ENCODE results near the gene GPR37L1. TPM values are rescaled to one million over a fixed set of nuclear protein-coding genes. Genes with fewer than 3 reads are reported as not detected.

GPR37L1 gene
- polyA plus RNA-seq, 1 donor from 2014 or later: not detected

DNA sequence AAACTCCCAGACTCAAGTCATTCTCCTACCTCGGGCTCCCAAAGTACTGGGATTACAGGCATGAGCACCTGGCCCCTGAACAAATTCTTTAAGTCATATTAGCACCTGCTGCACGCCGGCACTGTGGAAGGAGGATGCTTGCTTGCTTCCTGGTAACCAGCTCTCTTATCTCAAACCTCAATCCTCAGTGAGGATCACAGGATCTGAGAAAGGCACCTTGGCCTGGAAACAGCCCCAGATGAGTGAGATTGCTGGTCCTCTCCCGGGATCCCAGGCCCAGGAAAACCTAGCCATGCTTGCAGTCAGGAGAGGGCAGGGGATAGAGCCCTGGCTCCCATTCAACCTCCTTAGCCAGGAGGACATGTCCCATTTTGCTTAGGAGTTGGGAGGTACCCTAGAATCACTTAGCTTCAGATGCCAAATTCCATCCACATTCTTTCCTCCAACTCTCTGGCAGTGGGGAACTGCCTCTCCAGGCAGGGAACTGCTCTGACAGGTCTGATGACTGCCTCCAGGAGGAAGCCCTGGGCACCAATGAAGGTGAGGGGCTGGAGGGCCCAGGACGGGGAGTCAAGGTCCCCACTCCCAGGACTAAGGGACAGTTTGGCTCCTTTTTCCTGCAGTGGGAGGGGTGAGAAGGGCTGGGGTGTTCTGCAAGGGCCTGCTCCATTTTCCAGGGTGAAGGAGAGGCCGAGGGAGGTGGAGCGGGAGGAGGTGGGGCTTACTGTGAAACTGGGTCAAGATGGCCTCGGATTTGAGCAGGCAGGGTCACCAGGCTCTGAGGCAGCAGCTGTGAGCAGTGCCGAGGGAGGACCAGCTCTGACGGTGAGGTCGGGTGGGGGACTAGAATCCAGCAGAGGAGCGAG, 9.5 kb downstream of the GPR37L1 start:
- H3K27ac ChIP-seq (ENCODE audit: low read length): no peak overlapping the region
- H4K20me1 ChIP-seq (ENCODE audit: insufficient read depth): no peaks in the 10 kb centered on the region
- no peaks in the 10 kb centered on the region for H3K27me3 ChIP-seq (ENCODE audit: insufficient read depth, low read depth, low read length)
- TF ChIP-seq EZH2 (IDR thresholded peaks at IDR 0.05; ENCODE audit: borderline replicate concordance, insufficient read depth, low read length, poor library complexity, severe bottlenecking): no peak
- TF ChIP-seq, protein P1, sequence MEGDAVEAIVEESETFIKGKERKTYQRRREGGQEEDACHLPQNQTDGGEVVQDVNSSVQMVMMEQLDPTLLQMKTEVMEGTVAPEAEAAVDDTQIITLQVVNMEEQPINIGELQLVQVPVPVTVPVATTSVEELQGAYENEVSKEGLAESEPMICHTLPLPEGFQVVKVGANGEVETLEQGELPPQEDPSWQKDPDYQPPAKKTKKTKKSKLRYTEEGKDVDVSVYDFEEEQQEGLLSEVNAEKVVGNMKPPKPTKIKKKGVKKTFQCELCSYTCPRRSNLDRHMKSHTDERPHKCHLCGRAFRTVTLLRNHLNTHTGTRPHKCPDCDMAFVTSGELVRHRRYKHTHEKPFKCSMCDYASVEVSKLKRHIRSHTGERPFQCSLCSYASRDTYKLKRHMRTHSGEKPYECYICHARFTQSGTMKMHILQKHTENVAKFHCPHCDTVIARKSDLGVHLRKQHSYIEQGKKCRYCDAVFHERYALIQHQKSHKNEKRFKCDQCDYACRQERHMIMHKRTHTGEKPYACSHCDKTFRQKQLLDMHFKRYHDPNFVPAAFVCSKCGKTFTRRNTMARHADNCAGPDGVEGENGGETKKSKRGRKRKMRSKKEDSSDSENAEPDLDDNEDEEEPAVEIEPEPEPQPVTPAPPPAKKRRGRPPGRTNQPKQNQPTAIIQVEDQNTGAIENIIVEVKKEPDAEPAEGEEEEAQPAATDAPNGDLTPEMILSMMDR (IDR thresholded peaks at IDR 0.05; ENCODE audit: poor library complexity, severe bottlenecking): no peak
- no peak for TF ChIP-seq MXI1 (conservative IDR thresholded peaks at IDR 0.05; ENCODE audit: poor library complexity, severe bottlenecking)
- TF ChIP-seq RAD21 (conservative IDR thresholded peaks at IDR 0.05): no peak
- no peak for TF ChIP-seq SMC3 (conservative IDR thresholded peaks at IDR 0.05; ENCODE audit: poor library complexity)
- no peaks in the 10 kb centered on the region for H3K9me3 ChIP-seq (ENCODE audit: low read length)
- no peak overlapping the region for H3K4me3 ChIP-seq (ENCODE audit: low read length)
- H3F3A ChIP-seq (ENCODE audit: insufficient read depth, low read length, poor library complexity, severe bottlenecking): no peaks in the 10 kb centered on the region
- H3K36me3 ChIP-seq (ENCODE audit: insufficient read depth, low read length): no peaks in the 10 kb centered on the region
- no peaks in the 10 kb centered on the region for H3K9me2 ChIP-seq (ENCODE audit: insufficient read depth, low read length)
- H3K9ac ChIP-seq (ENCODE audit: low read length): no peak overlapping the region
- no peaks in the 10 kb centered on the region for H3K79me2 ChIP-seq (replicated peaks; ENCODE audit: insufficient read depth, low read length)
- H3K4me2 ChIP-seq (ENCODE audit: low read length): no peak overlapping the region
- no peak overlapping the region for H2AFZ ChIP-seq (ENCODE audit: low read depth, low read length)

DNA sequence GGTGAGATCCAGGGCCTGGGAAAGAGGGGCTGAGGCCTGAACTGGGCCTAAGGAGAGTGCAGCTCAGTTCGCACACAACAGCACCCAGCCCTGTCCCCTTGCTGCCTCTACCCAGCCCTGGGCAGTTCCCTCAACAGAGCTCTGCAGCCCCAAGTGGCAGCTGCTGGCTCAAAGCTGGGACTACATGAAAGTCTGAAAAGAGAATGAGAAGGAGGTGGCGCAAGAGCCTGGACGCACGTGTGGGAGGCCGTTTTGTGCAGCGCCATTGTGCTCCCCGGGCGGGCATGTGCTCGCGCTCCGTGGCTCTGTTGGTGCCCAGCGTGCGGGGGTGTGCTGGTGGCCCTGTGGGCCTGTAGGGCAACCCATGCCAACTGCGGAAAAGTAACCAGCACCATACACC, 10.3 kb downstream of the GPR37L1 start:
- Histone ChIP-seq H3K79me2 (replicated peaks; ENCODE audit: insufficient read depth, low read length) (no peaks in the 10 kb centered on the region), H4K20me1 (ENCODE audit: insufficient read depth) (no peaks in the 10 kb centered on the region), H3F3A (ENCODE audit: insufficient read depth, low read length, poor library complexity, severe bottlenecking) (no peaks in the 10 kb centered on the region), H3K4me3 (ENCODE audit: low read length) (no peak overlapping the region), H3K36me3 (ENCODE audit: insufficient read depth, low read length) (no peaks in the 10 kb centered on the region), H3K27me3 (ENCODE audit: insufficient read depth, low read depth, low read length) (no peaks in the 10 kb centered on the region), H3K27ac (ENCODE audit: low read length) (no peak overlapping the region), H3K9me2 (ENCODE audit: insufficient read depth, low read length) (no peaks in the 10 kb centered on the region), H3K4me2 (ENCODE audit: low read length) (no peak overlapping the region), H3K9ac (ENCODE audit: low read length) (no peak overlapping the region), H3K9me3 (ENCODE audit: low read length) (no peaks in the 10 kb centered on the region), H2AFZ (ENCODE audit: low read depth, low read length) (no peak overlapping the region)
- no peak for TF ChIP-seq POLR2AphosphoS5 (IDR thresholded peaks at IDR 0.05)
- TF ChIP-seq, protein P2, sequence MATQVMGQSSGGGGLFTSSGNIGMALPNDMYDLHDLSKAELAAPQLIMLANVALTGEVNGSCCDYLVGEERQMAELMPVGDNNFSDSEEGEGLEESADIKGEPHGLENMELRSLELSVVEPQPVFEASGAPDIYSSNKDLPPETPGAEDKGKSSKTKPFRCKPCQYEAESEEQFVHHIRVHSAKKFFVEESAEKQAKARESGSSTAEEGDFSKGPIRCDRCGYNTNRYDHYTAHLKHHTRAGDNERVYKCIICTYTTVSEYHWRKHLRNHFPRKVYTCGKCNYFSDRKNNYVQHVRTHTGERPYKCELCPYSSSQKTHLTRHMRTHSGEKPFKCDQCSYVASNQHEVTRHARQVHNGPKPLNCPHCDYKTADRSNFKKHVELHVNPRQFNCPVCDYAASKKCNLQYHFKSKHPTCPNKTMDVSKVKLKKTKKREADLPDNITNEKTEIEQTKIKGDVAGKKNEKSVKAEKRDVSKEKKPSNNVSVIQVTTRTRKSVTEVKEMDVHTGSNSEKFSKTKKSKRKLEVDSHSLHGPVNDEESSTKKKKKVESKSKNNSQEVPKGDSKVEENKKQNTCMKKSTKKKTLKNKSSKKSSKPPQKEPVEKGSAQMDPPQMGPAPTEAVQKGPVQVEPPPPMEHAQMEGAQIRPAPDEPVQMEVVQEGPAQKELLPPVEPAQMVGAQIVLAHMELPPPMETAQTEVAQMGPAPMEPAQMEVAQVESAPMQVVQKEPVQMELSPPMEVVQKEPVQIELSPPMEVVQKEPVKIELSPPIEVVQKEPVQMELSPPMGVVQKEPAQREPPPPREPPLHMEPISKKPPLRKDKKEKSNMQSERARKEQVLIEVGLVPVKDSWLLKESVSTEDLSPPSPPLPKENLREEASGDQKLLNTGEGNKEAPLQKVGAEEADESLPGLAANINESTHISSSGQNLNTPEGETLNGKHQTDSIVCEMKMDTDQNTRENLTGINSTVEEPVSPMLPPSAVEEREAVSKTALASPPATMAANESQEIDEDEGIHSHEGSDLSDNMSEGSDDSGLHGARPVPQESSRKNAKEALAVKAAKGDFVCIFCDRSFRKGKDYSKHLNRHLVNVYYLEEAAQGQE (IDR thresholded peaks at IDR 0.05; ENCODE audit: borderline replicate concordance): no peak
- no peak for TF ChIP-seq EZH2 (IDR thresholded peaks at IDR 0.05; ENCODE audit: borderline replicate concordance, insufficient read depth, low read length, poor library complexity, severe bottlenecking)

DNA sequence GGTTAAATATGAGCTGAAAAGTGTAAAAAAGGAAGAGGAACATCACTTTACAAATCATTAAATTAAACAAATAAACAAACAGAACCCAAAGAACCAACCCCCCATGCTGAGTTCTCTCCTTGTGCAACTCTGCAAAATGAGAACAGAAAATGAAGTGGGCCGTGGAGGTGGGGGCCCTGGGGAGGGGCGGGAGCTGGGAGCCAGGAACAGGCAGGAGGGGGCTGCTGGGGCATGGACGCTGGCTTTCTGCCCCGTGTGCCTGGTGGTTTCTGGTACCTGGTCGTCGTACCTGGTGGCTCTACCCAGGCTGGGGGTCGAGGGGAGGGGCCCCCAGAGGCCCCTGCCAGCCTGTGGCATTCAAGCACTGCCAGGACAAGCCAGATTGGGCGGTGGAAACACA, 10.8 kb downstream of the GPR37L1 start:
- Histone ChIP-seq H2AFZ (ENCODE audit: low read depth, low read length) (no peak overlapping the region), H3F3A (ENCODE audit: insufficient read depth, low read length, poor library complexity, severe bottlenecking) (no peaks in the 10 kb centered on the region), H3K36me3 (ENCODE audit: insufficient read depth, low read length) (no peaks in the 10 kb centered on the region), H3K4me2 (ENCODE audit: low read length) (no peak overlapping the region), H4K20me1 (ENCODE audit: insufficient read depth) (no peaks in the 10 kb centered on the region), H3K27ac (ENCODE audit: low read length) (no peak overlapping the region), H3K79me2 (replicated peaks; ENCODE audit: insufficient read depth, low read length) (no peaks in the 10 kb centered on the region), H3K27me3 (ENCODE audit: insufficient read depth, low read depth, low read length) (no peaks in the 10 kb centered on the region), H3K4me3 (ENCODE audit: low read length) (no peak overlapping the region), H3K9me2 (ENCODE audit: insufficient read depth, low read length) (no peaks in the 10 kb centered on the region), H3K9ac (ENCODE audit: low read length) (no peak overlapping the region), H3K9me3 (ENCODE audit: low read length) (no peaks in the 10 kb centered on the region)
- TF ChIP-seq EZH2 (IDR thresholded peaks at IDR 0.05; ENCODE audit: borderline replicate concordance, insufficient read depth, low read length, poor library complexity, severe bottlenecking) (no peak), RAD21 (conservative IDR thresholded peaks at IDR 0.05) (no peak), SMC3 (conservative IDR thresholded peaks at IDR 0.05; ENCODE audit: poor library complexity) (no peak)
- TF ChIP-seq, protein P1 (IDR thresholded peaks at IDR 0.05; ENCODE audit: poor library complexity, severe bottlenecking): no peak
- TF ChIP-seq, protein P2 (IDR thresholded peaks at IDR 0.05; ENCODE audit: borderline replicate concordance): no peak
